HG03280 (cell line): ENCODE measurements around the gene IL17RB.

Experiments
- ATAC-seq: cut with Tn5 transposase; IDR thresholded peaks from one replicate; pipeline ENCODE4 v1.9.1; 2021; ENCODE audit warnings: mild to moderate bottlenecking, moderate library complexity; ENCODE audit not compliant: unreplicated experiment

Gene IL17RB, protein sequence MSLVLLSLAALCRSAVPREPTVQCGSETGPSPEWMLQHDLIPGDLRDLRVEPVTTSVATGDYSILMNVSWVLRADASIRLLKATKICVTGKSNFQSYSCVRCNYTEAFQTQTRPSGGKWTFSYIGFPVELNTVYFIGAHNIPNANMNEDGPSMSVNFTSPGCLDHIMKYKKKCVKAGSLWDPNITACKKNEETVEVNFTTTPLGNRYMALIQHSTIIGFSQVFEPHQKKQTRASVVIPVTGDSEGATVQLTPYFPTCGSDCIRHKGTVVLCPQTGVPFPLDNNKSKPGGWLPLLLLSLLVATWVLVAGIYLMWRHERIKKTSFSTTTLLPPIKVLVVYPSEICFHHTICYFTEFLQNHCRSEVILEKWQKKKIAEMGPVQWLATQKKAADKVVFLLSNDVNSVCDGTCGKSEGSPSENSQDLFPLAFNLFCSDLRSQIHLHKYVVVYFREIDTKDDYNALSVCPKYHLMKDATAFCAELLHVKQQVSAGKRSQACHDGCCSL

GRCh38 chr3:53846134-53846850 is at the start of gene IL17RB, which contains the start of gene CHDH:
Gene IL17RB, plus strand, starts transcription at chr3:53846568. Its CDS starts 21 bp downstream, at chr3:53846589.
Gene CHDH, minus strand, starts transcription at chr3:53846419. Its CDS starts 22,411 bp downstream, at chr3:53824008.
- ATAC-seq = peak; percentile 62

GRCh38 chr3:53798144-53798543 is 48.2 kb upstream of the IL17RB start:
- ATAC-seq = no peak

DNA sequence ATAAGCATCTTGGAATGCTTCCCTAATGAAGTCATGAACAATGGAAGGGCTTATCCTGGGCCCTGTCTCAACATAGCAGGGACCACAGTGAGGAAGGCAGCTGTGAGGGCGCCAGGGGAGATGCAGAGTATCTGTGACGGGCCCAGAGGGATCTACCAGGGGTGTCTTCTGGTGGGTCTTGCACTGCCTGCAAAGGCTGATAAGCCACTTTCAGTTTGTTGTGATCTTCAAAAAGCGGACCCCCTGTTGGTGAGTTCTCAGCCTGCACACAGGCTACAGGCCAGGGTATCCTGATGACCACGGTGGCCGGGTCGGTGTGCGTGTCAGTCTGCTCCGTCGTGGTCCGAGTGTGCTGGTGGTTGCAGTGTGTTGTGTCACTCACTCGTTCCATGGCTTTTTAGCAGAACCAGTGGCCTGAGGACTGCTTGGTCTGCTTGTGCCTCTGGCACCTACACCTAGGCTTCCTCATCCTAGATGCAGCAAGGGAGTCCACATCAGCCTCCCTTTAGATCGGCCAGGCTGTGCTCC is 47.0 kb upstream of the IL17RB start:
- ATAC-seq = no peak

DNA sequence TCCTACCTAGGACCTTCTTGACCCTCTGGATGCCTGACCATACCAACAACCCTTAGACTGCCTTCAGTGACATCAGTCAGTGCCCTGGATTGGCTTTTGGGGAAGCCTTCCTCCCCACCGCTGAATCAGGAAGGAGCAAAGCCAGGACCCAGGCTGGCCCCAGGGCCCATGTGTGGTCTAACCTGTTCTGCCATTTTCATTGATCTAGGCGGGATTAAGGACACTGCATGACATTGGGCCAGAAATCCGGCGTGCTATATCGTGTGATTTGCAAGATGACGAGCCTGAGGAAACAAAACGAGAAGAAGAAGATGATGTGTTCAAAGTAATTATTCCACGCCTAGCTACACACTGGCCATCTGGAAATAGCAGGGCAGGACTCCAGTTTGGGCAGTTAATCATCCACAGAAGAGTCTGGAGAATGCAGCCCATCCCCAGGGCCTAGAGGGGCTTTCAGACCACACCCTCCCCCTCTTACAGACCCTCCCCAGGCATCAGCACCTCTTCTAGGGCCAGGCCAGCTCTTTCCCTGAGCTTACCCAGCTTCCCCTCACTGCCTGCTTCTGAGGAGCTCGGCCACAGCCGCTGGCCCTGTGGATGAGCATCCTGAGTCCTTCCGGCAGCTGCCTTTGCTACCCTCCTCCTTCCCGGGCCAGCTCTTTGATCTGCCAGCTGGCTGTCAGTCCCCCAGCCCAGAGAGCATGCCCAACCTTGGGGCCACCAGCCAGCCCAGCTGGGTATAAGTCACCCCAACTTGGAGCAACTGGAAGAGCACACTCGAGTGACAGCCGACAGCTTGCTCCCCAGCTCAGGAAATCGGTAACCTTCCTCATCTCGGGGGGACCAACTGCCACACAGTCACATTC is 46.1 kb upstream of the IL17RB start:
- no peak for ATAC-seq

- no peak for ATAC-seq
These were observed 45.0 kb upstream of the IL17RB start for GRCh38 chr3:53801319-53801718.

DNA sequence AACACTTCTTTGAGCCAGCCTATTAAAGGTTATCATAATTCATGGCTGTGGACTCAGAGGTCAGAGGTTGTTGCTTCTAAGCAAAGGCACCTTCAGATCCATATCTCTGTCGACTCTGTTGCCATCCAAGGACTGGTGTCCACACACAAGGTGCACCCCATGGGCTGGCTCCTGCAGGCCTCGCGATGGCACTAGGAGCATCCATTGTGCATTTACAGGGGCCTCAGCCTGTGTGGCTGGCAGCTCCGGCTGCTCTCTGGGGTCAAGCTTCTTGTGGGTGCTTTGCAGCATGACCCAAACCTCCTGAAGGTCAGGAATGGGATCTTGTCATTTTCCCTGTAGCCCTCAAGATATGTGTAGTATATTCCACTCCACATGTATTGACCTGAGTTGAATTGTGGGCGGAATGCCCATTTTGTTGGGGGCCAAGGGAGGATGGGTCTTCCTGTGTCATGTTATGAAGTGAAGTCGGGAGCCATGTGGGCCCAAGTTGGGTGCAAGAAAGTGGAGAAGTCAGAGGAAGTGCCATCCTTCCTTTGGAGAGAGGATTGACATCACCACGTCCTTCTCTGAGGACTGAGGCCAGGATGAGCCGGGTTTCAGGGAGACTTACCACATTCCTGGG is 44.0 kb upstream of the IL17RB start:
- no peak for ATAC-seq

GRCh38 chr3:53803124-53803815 is 43.1 kb upstream of the IL17RB start:
- ATAC-seq = no peak

DNA sequence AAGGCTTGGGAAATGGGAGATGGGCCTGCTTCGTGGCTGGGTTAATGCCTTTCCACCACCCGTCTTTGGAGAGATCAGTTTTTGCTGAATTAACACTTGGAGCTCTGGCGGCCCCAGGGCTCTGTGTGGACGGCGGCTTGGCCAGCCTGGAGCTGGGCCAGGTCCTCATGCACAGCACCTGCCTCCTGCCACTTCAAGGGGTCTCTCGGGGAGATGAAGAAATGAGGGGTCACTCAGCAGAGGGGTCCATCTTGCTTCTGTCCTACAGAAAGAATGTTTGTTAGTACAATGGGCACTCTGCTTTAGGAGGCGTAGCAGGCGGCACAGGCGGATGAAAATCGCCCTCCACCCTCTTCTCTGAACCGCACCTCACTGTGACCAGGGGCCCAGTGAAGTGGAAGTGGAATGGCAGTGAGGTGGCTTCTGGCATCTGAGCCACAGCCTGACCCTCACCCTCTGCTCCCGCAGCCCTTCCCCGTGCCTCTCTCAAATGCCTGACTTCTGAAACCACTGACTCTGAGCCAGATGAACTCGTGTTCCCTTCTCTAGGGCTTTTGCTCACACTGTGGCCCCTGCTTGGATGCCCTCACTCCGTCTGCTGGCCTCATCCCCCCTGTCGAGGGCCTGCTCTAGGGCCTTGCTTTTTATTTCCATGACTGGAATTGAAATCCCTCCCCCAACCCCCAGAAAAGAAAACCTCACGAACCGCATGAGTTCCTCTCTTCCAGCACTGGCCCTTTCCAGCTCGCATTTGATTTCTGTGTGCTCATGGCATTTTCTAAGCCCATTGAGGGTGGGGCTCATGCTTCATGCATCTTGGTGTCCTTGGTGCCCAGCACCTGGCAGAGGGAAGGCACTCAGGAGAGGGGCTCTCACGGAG is 42.3 kb upstream of the IL17RB start:
- no peak for ATAC-seq

- no peak for ATAC-seq
These were observed 41.5 kb upstream of the IL17RB start for GRCh38 chr3:53804697-53805462.

- ATAC-seq = no peak
These were observed 40.8 kb upstream of the IL17RB start for GRCh38 chr3:53805463-53806159.

- ATAC-seq = no peak
These were observed 39.9 kb upstream of the IL17RB start for GRCh38 chr3:53806182-53807116.

GRCh38 chr3:53807117-53807810 is 39.1 kb upstream of the IL17RB start:
- no peak for ATAC-seq

DNA sequence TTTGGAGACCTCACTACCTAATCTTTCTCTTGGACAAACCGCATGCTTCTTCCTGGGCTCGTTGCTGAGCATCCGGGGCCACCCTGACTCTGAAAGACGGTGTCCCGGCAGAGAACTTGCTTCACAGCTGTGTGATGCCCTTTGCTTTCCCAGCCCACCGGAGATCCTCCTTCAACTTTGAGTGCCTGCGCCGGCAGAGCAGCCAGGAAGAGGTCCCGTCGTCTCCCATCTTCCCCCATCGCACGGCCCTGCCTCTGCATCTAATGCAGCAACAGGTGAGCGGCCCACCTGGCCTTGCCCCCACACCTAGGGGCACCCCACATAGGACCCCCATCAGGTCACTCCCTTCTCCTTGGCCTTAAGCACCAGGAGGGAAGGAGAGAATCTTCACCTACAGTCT is 37.9 kb upstream of the IL17RB start:
- ATAC-seq = no peak

DNA sequence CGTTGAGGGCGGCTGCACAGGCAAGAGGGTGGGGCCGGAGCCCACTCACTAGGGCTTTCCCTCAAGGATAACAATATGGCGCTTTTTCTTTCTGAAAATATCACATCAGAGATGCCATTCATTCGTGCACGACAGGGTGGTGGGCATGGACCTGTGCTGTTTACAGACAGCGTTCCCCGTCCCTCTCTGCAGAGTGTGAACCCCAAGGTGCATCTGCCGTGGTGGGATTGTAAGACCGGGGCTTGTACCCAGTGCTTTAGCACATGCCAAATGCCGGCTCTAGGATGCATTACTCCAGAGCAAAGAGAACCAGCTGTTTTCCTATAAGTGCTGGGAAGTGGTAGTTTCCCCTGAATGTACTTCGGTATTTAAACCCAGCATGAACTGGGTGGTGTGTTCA is 37.1 kb upstream of the IL17RB start:
- no peak for ATAC-seq

DNA sequence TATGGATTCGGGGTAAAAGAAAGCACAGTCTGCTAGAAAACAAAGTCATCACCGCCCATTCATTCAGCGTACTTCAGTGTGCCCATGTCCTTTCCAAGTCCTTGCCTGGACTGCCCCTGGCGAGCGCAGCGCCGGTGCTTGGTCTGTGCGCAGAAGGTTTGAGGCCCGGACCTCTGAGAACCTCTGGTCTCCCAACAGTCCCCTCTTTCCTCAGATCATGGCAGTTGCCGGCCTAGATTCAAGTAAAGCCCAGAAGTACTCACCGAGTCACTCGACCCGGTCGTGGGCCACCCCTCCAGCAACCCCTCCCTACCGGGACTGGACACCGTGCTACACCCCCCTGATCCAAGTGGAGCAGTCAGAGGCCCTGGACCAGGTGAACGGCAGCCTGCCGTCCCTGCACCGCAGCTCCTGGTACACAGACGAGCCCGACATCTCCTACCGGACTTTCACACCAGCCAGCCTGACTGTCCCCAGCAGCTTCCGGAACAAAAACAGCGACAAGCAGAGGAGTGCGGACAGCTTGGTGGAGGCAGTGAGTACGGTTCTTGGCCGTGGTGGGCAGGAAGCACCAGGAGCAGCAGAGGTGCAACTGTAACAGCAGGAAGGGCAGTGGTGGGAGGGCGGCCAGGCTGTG is 36.5 kb upstream of the IL17RB start:
- ATAC-seq = no peak
